CD4-positive, alpha-beta T cell treated with Interleukin-17A for 4 hours (primary cell): Measurements from ENCODE around the gene ANKRD53.
"Not testable (repeated sequence)": the region's sequence is repeated elsewhere in the genome, so short reads cannot be mapped to it uniquely, and the experiment has no call there.

Experiments used
- DNase-seq: peaks from one replicate; pipeline ENCODE4 v3.0.0-alpha.2; 2020; ENCODE audit warnings: mixed read lengths

Gene ANKRD53

DNA sequence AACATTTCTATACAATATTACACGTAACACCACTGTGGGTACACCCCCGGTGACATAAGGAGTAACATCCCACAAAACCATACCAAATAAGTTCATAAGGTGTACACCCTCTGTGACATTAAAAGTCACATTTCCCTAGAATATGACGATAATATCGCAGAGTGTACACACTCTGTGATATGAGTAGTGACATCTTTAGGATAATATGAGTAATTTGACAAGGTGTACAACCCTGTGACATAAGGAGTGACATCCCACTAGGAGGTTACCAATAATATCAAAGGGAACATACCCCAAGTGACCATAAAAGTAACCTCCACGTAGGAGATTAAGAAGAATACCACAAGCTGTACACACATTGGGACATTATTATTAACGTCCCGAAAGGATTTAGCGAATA, 40.2 kb downstream of the ANKRD53 start:
- no peak for DNase-seq

DNA sequence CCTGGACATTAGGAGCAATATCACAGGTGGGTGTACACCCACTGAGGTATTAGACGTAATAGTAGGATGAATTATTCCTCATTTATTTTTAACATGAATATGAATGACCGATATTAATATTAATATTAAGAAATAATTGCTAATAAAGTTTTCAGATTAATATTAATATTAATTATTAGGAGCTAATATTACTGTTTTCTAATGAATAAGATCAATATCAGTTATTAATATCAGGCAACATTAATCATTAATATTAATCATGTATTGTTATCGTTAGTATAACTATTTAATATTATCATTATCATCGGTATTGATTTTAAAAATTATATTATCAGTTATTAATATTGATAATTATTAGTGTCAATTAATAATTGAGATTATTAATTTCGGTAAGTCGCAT, 41.6 kb downstream of the ANKRD53 start:
- not testable (repeated sequence) for DNase-seq

DNA sequence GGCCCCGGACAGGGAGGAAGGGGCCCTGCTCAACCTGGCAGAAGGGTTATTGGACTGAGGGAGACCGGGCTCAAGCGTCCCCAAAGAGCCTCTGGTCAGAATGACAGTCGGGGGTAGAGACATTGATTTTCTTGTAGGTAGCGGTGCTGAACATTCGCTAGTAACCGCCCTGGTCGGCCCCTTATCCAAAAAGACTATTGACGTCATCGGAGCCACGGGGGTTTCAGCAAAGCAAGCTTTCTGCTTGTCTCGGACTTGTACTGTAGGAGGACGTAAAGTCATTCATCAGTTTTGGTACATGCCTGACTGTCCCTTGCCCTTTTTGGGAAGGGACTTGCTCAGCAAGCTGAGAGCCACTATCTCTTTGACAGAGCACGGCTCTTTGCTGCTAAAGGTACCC, 43.0 kb downstream of the ANKRD53 start:
- not testable (repeated sequence) for DNase-seq

DNA sequence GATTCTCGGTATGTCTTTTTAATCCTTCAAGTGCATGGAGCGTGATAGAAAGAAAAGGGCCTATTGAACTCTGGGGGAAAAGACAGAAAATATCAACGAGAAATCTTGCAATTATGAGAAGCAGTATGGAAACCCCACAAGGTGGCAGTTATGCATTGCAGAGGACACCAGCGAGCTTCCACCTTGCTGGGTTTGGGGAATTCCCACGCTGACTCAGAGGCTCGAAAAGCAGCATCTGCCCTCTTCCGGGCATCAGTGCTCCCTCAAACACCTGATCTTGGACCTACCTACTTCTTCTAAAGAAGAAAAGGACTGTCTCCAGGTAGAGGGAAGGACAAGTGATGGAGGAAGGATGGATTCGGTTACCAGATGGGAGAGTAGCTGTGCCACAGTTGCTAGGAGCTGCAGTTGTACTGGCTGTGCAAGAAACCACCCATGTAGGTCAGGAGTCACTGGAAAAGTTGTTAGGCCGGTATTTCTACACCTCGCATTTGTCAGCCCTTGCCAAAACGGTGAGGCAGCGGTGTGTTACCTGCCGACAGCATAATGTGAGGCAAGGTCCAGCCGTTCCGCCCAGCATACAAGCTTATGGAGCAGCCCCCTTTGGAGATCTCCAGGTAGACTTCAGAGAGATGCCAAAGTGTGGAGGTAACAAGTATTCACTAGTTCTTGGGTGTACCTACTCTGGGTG, 45.3 kb downstream of the ANKRD53 start:
- peak; percentile 59 for DNase-seq
